ENCODE data around the gene GALNT18.

Gene GALNT18

DNA sequence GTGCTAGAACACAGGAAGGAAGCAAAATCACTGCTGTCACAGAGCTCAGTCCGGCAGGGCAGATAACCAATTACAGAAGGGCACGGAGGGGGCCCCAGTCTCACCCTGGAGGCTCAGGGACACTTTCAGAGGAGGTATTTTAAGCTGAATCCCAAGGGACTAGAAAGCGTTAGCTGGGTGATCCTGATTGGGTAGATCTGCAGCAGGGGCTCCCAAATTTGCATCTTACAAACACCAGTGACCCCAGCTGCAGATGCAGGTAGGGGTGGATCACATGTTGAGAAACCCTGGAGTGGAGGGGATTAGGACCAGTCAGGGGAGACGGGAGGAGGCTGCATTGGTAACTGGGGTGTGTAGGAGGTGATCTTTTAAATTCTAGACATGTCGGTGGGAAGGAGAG lies 360.2 kb downstream of the GALNT18 start:
- no peak for DNase-seq

DNA sequence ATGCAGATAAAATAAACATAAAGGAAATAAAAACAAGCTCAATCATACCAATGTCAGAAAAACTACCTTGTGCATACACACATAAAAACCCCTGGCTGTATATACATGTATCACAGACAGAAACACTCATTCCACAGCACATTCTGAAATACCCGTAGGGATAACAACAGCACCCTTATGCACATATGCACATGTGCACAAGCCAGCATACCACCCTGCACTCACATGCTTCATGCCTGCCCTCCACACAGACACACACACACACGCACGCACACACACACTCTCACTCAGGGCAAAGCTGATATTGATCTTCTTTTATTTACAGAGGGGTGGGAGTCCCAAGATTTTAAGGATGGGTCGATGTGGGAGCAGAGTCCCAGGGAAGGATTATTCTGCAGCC lies 360.9 kb downstream of the GALNT18 start:
- DNase-seq: no peak

DNA sequence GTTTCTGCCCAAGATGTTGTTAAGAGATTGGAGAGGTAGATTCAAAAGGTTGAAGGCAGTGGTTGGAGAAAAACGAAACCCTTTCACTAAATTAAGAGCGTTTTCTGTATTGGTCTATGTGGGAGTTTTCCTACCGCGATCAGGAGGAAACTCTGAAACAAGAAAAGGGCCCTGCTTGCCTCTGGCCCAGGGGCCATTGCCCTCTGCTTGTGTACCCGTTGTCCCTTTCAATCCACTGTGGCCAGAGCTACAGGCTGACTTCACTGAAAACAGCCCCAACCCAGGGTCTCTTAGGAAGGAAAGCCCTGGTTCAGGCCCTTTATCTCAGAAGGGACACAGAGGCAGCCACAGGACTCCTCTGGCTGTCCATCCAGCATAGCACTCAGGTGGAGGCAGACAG lies 367.8 kb downstream of the GALNT18 start:
- no peak for DNase-seq

DNA sequence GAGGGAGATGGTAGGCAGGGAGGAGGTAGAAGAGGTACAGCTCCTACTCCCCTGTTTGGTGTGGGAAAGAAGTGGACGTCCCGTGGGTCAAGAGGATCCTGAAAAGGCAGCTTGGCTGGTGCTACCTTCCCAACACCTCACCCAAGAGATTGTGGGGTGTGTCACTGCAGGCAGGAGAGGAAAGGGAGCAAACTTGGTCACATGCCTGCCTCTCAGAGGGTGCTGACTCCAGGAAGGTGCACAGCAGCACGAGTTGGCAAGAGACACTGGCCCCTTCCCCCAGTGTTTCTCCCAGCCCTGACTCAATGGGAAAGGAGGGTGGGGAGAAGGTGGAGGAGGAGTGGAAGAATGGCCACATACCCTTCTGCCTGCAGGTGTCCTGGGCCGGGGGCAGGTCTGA lies 368.3 kb downstream of the GALNT18 start:
- no peak for DNase-seq

DNA sequence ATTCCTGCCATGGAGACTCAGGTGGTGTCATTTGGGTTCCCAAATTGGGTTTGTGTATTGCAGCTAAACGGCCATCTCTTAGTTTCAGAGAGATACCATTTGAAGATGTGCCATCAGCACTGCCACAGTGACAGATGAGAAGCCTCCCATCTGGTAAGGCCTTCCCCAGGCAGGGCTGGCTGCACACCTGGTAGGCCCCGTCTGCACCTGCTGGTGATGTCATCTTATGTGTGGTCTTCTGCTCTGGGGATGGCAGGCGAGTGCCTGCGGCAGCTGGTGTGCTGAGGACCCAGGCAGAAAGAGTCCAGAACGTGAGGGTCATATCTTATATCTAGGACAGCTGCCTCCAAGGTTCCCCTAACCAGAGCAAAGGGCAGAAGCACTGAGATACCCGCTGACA lies 369.4 kb downstream of the GALNT18 start:
- DNase-seq: peak; percentile 26 to 59 (median 46)

DNA sequence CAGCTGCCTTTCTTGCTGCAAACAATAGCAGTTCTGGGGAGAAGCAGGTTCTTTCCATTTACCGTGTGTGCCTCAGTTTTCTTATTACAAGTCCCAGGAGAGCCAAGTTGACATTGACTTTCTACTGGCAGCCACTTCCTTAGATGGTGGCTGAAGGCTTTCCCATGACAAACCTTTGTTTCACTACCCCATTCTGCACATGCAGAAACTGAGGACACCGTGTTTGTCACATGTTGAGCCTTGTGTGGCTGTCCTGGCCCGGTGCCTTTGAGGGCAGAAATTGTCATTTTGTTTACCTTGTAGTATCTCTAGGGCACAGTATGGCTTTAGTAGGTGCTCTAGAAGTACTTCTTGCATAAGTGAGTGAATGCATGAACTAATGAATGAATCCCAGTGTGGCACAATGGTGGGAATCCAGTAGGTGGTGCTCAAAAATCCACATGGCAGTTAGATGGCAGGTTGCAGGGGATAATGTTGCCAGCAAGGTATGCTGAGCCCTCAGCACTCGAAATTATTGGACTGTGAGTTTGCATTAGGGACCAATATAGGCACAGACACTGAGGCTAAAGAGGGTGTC lies 370.3 kb downstream of the GALNT18 start:
- no peak for DNase-seq

DNA sequence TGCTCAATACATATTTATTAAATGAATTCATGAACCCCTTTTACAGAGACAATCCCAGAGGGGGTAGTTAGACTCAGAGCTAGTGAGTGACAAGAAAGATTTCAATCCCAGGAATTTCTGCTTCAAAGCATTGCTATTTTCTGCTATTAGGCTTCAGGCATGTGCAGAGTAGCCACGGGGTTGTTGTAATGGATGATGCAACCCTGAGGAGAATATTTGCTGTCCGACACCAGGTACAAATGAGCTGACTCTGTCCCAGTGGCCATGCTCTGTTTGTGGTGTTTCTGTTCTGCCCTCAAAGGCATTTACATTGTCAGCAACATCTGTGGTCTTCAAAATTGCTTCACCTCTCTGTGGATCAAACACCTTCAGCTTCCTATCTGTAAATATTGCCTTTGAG lies 371.3 kb downstream of the GALNT18 start:
- DNase-seq: no peak

DNA sequence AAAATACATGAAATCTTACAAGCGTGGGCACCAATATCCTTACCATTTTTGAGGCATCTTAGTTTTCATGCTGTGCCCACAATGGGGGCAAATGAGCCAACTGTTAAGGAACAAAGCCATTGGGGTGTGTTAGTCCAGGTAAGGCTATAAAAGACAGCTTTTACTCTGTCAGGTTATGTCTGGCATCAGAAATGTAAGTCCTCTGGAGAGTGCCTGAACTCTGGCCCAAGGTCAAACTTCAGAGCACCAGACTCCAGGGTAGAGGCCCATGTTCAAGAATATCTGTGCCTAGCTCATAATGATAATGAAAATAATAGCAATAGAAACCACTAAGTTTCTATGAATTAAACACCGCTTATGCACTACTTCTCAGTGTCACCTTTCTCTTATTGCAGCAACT lies 374.2 kb downstream of the GALNT18 start:
- no peak for DNase-seq

DNA sequence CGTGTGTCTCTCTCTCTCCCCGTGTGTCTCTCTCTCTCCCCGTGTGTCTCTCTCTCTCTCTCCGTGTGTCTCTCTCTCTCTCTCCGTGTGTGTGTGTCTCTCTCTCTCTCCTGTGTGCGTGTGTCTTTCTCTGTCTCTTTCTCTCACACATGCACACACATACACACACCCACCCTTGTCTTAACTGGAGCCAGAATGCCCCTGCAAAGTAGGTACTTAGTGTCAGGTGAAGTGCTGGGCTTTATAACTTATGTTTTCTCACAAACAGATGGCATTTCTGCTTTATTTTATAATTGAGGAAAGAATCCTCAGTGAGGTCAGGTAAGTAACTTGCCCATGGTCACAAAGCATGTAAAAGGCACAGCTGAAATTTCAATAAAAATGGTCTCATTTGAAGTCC lies 374.7 kb downstream of the GALNT18 start:
- peak; percentile 55 to 66 (median 59) for DNase-seq

DNA sequence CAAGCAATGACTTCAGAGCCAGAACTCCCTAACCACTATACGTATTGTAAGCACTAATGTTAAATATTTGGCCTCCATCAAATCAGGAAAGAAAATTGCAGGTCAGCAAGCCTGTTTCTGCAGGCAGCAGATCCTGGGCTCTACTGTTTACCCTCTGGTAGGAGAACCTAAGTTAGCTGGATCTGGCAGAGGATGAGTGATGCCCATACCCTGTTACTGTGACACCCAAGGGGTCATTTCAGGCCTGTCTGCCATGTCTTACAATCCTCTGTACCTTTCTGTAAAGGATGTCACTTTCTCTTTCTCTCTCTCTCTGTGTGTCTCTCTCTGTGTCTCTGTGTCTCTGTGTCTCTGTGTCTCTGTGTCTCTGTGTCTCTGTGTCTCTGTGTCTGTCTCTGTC lies 375.6 kb downstream of the GALNT18 start:
- DNase-seq: no peak

DNA sequence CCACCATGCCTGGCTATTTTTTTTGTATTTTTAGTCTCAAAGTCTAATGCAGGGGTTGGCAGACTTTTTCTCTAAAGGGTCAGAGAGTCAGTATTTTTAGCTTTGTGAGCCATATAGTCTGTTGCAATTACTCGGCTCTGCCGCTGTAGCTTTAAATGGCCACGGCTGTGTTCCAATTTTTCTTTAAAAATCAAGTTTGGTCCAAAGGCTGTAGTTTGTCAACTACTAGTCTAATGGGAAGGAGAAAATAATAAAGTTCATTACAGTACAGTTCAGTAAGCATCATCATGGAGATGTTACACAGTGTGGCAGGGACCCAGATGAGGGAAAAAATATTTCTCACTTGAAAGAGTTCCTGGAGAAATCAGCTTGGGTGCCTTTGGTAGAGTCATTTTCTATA lies 376.4 kb downstream of the GALNT18 start:
- DNase-seq: no peak

DNA sequence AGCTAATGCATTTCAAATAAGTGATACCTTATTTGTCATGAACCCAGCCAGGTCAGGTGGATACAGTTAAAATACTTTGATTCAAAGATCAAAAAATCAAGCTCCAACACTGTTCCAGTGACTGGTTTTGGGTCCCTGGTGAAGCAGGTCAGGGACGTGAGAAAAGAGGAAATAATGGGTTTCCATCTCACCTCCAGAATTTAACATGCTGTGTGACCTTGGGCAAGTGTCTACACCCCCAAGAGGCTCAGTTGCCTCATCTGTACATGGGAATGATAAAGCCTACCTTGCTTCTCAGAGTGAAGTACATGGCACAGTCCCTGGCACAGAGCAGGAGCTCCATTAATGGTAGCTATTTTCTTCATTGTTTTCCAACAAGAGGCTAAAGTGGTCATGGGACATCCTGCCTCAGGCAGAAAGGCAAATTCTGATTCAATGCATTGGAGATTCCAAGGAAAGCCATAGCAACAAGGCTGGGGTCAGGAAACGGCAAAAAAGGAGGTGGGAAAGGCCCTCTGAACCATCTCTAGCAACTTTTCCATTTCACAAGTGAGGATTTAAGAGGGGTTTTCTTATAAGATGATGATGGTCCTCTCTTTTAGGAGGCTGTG lies 377.2 kb downstream of the GALNT18 start:
- no peak for DNase-seq

DNA sequence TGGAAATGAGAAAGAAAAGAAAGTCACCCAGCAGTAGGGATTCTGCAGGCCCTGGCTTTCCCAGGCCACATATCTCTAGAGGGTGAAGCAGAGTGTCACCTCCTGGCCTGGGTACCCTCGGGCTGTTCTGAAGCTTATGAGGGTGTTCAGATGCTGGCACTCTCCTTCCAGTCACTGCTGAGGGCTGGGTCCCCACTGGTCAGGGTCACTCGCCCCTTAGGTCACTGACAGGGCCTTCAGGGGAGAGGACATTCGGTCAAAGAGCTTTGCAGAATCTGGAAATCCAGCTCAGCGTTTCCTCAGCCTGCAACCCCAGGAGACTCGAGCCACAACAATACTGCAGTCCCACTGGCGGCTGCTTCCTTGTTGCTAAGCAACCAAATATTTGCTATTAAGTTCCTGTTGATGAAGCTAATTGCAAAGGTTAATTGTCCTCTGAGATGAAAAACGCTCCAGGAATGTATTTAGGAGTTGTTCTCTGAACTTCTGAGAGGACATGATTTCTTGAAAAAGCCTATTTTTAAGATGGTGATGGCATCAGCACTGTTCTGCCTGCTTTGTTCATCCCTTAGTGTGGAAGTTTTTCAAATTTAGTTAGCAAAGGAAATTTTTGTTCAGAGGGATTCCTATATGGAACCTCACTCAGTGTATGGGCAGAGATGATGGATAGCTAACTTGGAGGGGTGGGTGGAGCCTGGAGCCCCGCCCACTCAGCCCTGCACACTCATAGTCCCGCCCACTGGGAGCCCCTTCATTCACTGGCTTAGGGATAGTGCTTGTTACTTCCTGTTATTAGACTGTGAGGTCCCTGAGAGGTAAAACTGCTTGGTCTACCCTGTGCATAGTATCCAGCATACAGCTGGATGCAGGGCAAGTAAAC lies 378.0 kb downstream of the GALNT18 start:
- peak in 2 of 3 experiments; percentile 73 to 88 for DNase-seq

DNA sequence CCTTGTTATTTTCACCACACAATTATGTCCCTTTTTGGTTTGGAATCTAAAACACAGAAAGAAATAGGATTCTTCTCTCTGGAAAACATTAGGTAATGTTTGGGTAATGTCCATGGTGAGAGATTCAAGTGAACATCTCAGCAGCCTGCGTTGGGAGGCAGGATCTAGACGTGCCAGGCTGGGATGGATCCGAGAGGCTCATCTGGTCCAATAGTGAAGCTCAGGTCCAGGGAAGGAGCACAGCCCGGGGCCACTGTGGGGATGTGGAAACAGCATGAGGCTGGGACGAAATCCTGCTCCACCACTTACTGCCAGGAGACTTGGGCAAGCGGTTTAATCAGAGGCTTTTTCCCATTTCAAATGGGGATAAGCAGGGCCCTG lies 378.6 kb downstream of the GALNT18 start:
- DNase-seq: no peak

DNA sequence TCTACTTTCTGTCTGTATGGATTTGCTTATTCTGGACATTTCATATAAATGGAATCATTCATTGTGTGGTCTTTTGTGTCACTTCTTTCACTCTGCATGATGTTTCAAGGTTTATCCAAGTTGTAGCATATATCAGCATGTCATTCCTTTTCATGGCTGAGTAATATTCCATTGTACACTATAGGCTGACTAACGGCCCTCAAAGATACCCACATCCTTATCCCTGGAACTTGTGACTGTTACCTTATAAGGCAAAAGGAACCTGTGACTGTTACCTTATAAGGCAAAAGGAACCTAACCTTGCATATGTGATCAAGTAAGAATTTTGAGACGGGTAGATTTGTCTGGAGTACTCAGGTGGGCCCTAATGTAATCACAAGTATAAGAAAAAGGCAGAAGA lies 380.5 kb downstream of the GALNT18 start:
- DNase-seq: no peak

DNA sequence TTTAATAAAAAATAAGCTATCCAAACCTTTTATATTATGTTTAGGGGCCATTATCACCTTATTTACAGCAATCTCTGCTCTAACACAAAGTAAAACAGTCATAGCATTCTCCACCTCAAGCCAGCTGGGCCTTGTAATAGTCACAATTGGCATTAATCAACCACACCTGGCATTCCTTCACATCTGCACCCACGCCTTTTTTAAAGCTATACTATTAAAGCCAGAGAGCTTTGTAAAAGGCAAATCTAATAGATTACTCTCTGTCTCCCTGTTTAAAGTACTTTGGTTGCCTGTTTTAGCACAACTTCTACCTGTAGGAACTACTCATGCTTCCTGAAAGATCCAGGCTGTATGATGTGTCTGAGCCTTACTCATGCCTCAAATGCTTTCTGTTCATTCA lies 381.8 kb downstream of the GALNT18 start:
- DNase-seq: no peak

DNA sequence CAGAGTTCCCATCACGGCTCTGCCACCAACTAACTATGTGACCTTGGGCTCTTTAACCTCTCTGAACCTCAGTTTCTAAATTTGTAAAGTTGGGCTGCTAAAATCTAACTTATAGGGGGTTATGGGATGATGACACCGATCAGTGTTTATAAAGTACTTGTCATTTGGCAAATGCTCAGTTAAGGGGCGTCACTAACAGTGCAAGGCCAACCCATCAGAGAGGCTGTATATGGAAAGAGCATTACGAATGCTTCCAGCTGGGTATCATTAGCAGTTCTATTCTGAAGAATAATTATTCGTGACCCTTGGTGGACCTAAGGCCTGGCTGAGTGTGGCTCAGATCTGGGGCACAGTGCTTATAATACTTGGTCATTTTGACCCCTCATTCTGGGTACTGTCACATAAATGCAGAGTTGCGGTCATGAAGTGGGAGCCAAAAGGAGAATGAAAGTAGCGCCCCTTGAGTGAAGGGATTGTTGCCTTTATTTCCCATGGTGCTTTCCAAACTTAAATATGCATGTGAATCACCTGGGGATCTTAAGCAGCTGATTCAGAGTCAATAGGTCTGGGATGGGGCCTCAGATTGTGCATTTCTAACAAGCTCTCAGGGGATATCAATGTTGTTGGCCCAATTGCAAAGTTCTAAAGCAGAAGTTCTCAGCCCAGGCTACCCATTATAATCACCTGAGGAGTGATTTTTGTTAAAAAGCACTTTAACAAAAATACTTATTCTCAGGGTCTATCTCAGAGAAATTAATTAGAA lies 384.6 kb downstream of the GALNT18 start:
- DNase-seq: no peak

DNA sequence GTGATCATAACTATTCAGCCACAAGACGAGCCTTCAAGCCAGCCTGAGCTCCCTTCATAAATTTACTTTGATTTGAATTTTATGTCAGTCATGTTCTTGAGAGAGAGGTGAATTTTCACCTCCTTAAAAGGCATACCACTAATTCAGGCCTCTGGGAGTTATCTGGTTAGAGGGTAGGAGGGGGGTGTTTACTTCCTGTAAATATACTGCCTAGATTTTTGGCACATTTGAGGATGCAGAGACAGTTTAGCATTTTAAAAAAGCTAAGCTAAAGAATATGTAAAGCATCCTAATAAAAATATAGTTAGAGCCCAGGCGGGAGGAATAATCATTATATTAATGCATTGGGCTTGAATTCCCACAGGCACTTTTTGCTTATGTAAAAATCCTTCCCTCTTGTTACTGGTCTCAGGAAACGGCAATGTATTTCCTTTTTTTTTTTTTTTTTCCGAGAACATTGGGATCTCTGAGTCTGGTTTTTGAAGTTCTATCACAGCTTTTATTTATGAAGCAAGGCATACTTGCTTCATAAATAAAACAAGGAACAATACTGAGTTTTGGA lies 385.2 kb downstream of the GALNT18 start:
- DNase-seq: no peak

DNA sequence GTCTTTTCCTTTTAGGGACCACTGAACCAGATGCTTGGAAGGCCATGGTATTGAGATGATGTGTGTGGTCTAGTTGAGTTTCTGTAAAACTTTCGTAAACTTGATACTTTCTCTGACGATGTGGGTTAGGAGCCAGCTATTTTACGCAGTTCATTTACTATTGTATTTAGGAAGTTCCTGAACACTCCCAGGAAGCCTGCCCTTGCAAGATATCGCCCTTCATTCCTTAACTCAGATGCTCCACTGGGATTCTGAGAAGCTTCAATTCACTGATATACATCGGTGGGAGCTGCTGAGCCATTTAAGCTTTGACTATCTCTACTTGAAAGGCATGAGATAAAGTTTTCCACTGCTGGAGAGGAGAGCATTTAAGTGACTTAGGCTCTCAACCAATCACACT lies 390.0 kb downstream of the GALNT18 start:
- no peak for DNase-seq

DNA sequence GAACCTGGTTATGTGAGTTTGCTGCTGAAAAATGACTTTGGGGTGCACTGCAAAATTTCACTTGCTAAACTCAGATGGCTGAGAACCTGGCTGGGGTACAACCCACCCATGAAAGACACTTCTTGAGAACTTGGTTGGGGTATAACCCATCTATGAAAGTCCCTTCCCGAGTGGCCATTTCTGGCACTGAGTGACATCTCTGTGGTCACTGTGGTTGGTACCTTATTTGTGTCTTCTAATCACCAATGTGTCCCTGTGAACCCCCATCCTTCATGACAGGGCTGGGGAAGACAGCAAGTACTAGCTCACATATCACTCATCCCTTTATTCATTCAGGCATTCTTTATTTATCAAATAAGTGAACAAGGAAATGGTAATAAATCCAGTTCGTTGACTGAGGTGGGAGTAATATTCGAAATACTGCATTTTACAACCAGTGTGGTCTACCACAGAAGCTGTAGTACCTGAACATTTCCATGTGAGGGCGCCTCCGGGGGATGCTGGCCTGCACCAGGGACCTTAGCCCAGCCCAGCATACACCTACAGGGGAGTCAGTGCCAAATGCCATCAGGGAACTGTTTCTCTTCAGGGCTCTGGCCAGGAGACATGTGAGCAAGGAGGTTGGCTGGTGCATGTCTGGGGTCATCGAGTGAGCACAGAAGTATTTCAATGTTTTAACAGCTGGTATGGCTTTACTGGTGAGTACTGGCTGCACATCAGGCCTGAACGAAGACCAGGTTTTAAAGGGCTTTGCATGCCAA lies 390.8 kb downstream of the GALNT18 start:
- DNase-seq: no peak

DNA sequence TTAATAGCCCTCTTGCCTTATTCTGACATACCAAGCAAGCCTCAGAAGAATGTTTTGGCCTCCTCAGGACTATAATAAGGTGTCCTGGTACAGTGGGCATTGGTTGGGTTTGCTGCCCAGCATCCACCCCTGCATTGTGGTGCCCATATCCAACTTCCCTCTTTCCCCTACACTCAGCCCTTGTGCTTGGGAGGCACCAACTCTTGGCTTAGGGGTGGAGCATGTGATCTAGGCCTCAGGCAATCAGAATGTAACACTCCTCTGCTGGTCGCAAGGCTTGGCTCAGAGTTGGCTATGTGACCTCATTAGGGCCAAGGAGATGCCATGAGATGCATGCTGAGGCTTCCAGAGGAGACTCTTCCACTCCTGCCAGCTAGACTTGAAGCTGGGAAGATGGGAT lies 391.7 kb downstream of the GALNT18 start:
- no peak for DNase-seq

DNA sequence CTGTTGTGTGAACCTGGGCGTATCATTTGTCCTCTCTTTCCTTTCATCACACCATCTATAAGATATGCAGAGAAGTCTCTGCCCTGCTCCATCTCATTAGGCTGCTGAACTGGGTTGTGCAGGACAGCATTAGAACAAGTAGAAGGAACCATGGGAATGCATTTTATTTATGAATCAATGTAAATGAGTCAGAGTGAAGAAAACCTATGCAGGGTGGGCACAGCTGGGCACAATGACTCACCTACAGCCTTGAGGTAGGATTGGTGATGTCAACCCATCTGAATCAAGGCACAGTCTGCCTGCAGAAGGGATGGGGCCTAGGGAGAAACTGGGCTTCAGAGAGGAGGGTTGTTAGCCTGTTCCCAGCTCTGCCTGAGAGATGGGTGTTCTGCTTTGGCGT lies 392.2 kb downstream of the GALNT18 start:
- DNase-seq: no peak
